Measurements from ENCODE around the gene TRERF1. TPM values are rescaled to one million over a fixed set of nuclear protein-coding genes. Genes with fewer than 3 reads are reported as not detected.

Gene TRERF1
- total RNA-seq, 1 donor from 2014 or later, result 12.8 TPM

DNA sequence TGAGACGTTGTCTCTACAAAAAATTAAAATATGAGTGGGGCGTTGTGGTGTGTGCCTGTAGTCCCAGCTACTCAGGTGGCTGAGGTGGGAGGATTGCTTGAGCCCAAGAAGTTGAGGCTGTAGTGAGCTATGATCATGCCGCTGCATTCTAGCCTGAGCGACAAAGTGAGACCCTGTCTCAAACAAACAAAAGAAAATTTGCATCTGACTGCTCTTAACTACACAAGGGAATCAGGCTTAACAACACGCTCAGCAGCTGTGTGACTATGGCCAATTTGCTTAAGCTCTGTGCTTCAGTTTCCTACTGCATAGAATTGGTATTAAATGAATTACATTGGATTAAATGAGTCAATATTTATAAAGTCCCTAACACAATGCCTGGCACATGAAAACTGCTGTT, 209.8 kb downstream of the TRERF1 start:
- no peak overlapping the region for H3K27ac Mint-ChIP-seq (ENCODE audit: unreplicated experiment)
- H3K4me1 Mint-ChIP-seq (ENCODE audit: low read depth, unreplicated experiment), result peaks cover 5% of the 10 kb centered on the region
- no peaks in the 10 kb centered on the region for H3K36me3 Mint-ChIP-seq (ENCODE audit: unreplicated experiment)
- TF ChIP-seq, protein P1, sequence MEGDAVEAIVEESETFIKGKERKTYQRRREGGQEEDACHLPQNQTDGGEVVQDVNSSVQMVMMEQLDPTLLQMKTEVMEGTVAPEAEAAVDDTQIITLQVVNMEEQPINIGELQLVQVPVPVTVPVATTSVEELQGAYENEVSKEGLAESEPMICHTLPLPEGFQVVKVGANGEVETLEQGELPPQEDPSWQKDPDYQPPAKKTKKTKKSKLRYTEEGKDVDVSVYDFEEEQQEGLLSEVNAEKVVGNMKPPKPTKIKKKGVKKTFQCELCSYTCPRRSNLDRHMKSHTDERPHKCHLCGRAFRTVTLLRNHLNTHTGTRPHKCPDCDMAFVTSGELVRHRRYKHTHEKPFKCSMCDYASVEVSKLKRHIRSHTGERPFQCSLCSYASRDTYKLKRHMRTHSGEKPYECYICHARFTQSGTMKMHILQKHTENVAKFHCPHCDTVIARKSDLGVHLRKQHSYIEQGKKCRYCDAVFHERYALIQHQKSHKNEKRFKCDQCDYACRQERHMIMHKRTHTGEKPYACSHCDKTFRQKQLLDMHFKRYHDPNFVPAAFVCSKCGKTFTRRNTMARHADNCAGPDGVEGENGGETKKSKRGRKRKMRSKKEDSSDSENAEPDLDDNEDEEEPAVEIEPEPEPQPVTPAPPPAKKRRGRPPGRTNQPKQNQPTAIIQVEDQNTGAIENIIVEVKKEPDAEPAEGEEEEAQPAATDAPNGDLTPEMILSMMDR (IDR thresholded peaks at IDR 0.05; ENCODE audit: partially characterized antibody, unreplicated experiment), result no peak
- DNase-seq, result no peak
- H3K27me3 Mint-ChIP-seq (ENCODE audit: unreplicated experiment), result no peaks in the 10 kb centered on the region
- H3K9me3 Mint-ChIP-seq (ENCODE audit: unreplicated experiment), result peaks cover 2% of the 10 kb centered on the region
- H3K4me3 Mint-ChIP-seq (ENCODE audit: unreplicated experiment), result no peak overlapping the region

DNA sequence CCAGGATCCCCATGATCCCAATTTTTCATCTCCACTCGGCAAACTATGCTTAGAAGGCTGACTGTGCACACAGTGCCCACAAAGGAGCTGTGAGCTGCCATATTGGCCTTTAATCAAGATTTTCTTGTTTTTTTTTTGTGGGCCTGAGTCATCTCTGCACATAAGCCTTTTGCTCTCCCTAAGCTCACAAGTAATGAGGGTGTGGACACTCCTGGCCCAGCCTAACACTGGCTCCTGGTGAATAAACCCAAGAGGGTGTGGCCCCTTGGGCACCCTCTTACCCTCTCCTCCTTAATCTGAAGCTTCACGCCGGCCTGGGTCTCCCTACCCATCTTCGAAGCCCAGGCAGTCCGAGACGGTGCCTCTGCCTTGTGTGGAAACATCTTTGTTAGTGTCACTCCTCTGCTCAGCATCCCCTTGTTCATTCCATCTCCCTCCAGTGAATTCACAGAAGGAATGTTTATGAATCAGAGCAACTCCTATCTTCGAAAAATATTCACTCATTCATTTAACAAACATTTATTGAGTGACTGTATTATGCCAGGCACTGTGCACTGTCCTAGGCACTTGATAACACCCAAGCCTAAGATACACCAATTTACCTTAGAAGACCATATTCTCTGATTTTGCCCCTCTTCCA, 211.9 kb downstream of the TRERF1 start:
- TF ChIP-seq, protein P1 (IDR thresholded peaks at IDR 0.05; ENCODE audit: partially characterized antibody, unreplicated experiment), result no peak
- Mint-ChIP-seq H3K36me3 (ENCODE audit: unreplicated experiment) (no peaks in the 10 kb centered on the region), H3K27ac (ENCODE audit: unreplicated experiment) (no peak overlapping the region), H3K4me1 (ENCODE audit: low read depth, unreplicated experiment) (peaks cover 5% of the 10 kb centered on the region), H3K9me3 (ENCODE audit: unreplicated experiment) (peaks cover 2% of the 10 kb centered on the region), H3K27me3 (ENCODE audit: unreplicated experiment) (no peaks in the 10 kb centered on the region), H3K4me3 (ENCODE audit: unreplicated experiment) (no peak overlapping the region)
- no peak for DNase-seq

DNA sequence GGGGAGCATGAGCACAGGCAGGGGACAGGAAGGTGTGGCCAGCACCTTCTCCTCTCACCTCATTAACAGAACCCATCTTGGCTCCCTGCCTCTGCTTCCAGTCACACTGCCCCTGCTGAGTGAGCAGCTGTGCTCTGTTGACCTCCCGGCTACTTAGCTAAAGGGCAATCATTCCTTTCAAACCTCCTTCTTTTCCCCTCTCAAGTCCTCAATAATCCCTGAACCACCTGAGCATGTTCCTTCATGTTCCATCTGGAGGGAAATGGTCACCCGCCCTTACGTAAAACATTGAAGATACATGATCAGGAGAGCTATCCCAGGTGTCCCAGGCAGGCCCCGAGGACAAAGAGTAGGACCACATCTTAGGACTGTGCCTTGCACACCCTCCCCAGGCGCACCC, 212.4 kb downstream of the TRERF1 start:
- Mint-ChIP-seq H3K27me3 (ENCODE audit: unreplicated experiment) (no peaks in the 10 kb centered on the region), H3K4me1 (ENCODE audit: low read depth, unreplicated experiment) (peaks cover 5% of the 10 kb centered on the region), H3K9me3 (ENCODE audit: unreplicated experiment) (peaks cover 2% of the 10 kb centered on the region), H3K27ac (ENCODE audit: unreplicated experiment) (no peak overlapping the region), H3K36me3 (ENCODE audit: unreplicated experiment) (no peaks in the 10 kb centered on the region), H3K4me3 (ENCODE audit: unreplicated experiment) (no peak overlapping the region)
- DNase-seq, result no peak
- TF ChIP-seq, protein P1 (IDR thresholded peaks at IDR 0.05; ENCODE audit: partially characterized antibody, unreplicated experiment), result no peak

DNA sequence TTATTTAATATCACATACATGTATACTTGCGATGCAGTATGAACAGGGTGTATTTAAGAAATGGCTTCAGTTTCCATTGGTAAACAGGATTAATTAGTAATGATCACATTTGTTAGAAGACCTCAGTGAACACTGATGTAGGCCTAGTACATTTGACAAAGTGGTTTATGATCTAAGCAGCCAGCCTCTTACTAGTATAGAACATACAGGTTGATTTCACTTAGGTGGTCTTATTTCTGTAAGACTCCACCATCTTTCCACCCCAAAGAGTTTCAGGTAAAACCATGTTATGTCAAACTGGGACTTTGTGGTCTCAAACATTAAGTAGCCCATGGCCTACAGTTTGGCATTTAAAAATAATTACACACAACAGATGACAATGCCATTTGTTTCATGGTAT, 213.9 kb downstream of the TRERF1 start:
- no peak for DNase-seq
- TF ChIP-seq, protein P1 (IDR thresholded peaks at IDR 0.05; ENCODE audit: partially characterized antibody, unreplicated experiment), result no peak
- Mint-ChIP-seq H3K9me3 (ENCODE audit: unreplicated experiment) (peaks cover 2% of the 10 kb centered on the region), H3K4me1 (ENCODE audit: low read depth, unreplicated experiment) (peaks cover 5% of the 10 kb centered on the region), H3K27me3 (ENCODE audit: unreplicated experiment) (no peaks in the 10 kb centered on the region), H3K4me3 (ENCODE audit: unreplicated experiment) (no peak overlapping the region), H3K27ac (ENCODE audit: unreplicated experiment) (no peak overlapping the region), H3K36me3 (ENCODE audit: unreplicated experiment) (no peaks in the 10 kb centered on the region)

DNA sequence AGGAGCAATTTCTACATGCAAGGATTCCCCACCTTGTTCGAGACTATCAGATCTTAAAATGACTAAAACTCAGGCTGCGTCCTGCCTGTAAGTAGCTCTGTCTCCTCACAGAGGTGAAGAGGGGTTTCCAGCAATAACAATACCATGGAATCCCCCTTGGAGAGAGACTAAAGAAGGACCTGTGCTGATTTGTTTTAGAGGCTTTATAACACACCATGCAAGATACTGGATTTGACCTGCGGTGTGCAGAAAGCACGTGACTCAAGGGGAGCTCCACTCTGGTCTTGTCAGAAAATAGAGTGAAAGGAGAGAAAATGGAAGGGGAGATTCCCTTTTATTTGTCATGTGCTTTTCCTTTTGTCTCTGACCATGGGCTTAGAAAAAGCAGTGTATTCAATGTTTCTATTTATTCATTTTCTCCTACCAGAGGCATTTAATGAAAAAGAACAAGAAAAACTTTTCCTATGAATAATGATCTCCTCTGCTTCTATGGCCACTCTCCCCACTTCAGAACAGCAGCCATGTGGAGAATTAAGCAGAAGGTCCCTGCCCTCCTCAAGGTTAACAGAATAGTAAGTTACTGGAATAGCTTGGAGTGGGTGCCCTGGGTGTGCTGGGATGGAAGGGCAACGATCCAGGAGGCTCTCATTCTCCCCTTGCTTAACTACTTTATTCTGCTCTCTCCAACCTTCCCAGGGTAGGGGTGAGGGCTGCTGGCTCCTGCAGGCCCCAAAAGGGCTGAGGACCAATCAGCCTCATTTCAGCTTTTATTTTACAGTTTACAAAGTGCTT, 214.8 kb downstream of the TRERF1 start:
- Mint-ChIP-seq H3K27ac (ENCODE audit: unreplicated experiment) (no peak overlapping the region), H3K36me3 (ENCODE audit: unreplicated experiment) (no peaks in the 10 kb centered on the region)
- DNase-seq, result no peak

More for the DNA sequence above, 214.8 kb downstream of the TRERF1 start:
- H3K4me1 Mint-ChIP-seq (ENCODE audit: low read depth, unreplicated experiment), result no peaks in the 10 kb centered on the region
- peaks cover 2% of the 10 kb centered on the region for H3K9me3 Mint-ChIP-seq (ENCODE audit: unreplicated experiment)
- TF ChIP-seq, protein P1 (IDR thresholded peaks at IDR 0.05; ENCODE audit: partially characterized antibody, unreplicated experiment), result no peak
- no peak overlapping the region for H3K4me3 Mint-ChIP-seq (ENCODE audit: unreplicated experiment)
- H3K27me3 Mint-ChIP-seq (ENCODE audit: unreplicated experiment), result no peaks in the 10 kb centered on the region
